ENCODE results near the gene PCGF2. TPM values are rescaled to one million over a fixed set of nuclear protein-coding genes. Genes with fewer than 3 reads are reported as not detected.

PCGF2 gene
- total and polyA plus RNA-seq, 9 of the 15 experiments (the other 6 are each of a cell fraction or from before 2014, with no cell fraction given): 1.3 to 33.4 (median 7.0) TPM

- peak in 1 of 2 experiments; percentile 12 for TF ChIP-seq E2F6 (IDR thresholded peaks at IDR 0.05; ENCODE audit: borderline replicate concordance in 1 of 2, extremely low read depth in 1 of 2, insufficient read depth in 1 of 2, insufficient read length in 1 of 2, low read depth in 1 of 2, low read length in 1 of 2, poor library complexity in 1 of 2, severe bottlenecking in 1 of 2)
Observed at GRCh38 chr17:38725066-38725465, 23.1 kb downstream of the PCGF2 start (continued).

- POLR2A ChIA-PET: interaction anchor here (0.6 to 3.6 kb wide), 4 partner anchors 9 to 16 kb away, joined by 3 to 15 read pairs (median 3); no protein-coding TSS in a partner anchor
- no peak overlapping the region for H3K4me3 ChIP-seq
- TF ChIP-seq WHSC1 (IDR thresholded peaks at IDR 0.05; ENCODE audit: low read length) (no peak), POLR2G (IDR thresholded peaks at IDR 0.05; ENCODE audit: low read depth, low read length) (peak; percentile 32; the same call in 1 of the 2 replicates)
- CTCF ChIA-PET (ENCODE audit: low intra/inter-chr PET ratio): no interaction called here
- H3K27me3 ChIP-seq (ENCODE audit: control insufficient read depth in 2 of 2, insufficient read depth in 2 of 2, low read length in 2 of 2): no peaks in the 10 kb centered on the region
- no peak overlapping the region for H3K27ac ChIP-seq (ENCODE audit: extremely low read depth, low read depth, low read length)
- H3K9ac ChIP-seq (ENCODE audit: insufficient read depth in 1 of 2, low read depth in 2 of 2, low read length in 2 of 2): no peak overlapping the region
- 88% methylated on average over 14 of the region's 16 CpGs for WGBS (ENCODE audit: insufficient coverage, low coverage, missing lambda C conversion rate)
- FAIRE-seq (no peak), ATAC-seq (no peak), DNase-seq (ENCODE audit: extremely low read depth in 1 of 4, low spot score in 3 of 4) (no peak)
- H3K4me1 ChIP-seq (replicated peaks in 1 of 2; ENCODE audit: control insufficient read depth in 2 of 2, insufficient read depth in 2 of 2, low read length in 2 of 2): peaks cover 32 to 57% of the 10 kb centered on the region in 2 experiments
- no TSS peak for BruUV-seq (replicated peaks)
- no peaks in the 10 kb centered on the region for H3K9me3 ChIP-seq (replicated peaks; ENCODE audit: control insufficient read depth, insufficient read depth, low read depth, low read length)
- intact Hi-C loops (cut with micrococcal nuclease): no loop called here
- no peaks in the 10 kb centered on the region for H3K79me2 ChIP-seq (ENCODE audit: control insufficient read depth, insufficient read depth, low read length)
- no peaks in the 10 kb centered on the region for H4K20me1 ChIP-seq (replicated peaks; ENCODE audit: control insufficient read depth, insufficient read depth, low read length)
- no peak overlapping the region for H2AFZ ChIP-seq (ENCODE audit: low read depth, low read length)
- in situ Hi-C loops (cut with MboI): no loop called here
- H3K9me1 ChIP-seq (ENCODE audit: control insufficient read depth, insufficient read depth, low read length): peaks cover 8% of the 10 kb centered on the region
- no peak overlapping the region for H3K4me2 ChIP-seq (ENCODE audit: insufficient read depth, low read length)
- peaks cover 39% of the 10 kb centered on the region for H3K36me3 ChIP-seq (ENCODE audit: control insufficient read depth, insufficient read depth, low read length)
Observed at GRCh38 chr17:38724337-38724988, 23.7 kb downstream of the PCGF2 start.

All from K562 (cell line).